ENCODE measurements around the gene TUFT1. TPM values are rescaled to one million over a fixed set of nuclear protein-coding genes. Genes with fewer than 3 reads are reported as not detected.

TUFT1 gene
- total RNA-seq, 1 experiment from 2014 or later = 12.3 TPM

GRCh38 chr1:151510020-151510405 is 30.1 kb upstream of the TUFT1 start:
- ATAC-seq = no peak
- Histone ChIP-seq H2AFZ (ENCODE audit: low read depth, low read length, poor library complexity, severe bottlenecking) (no peak overlapping the region), H3K27me3 (ENCODE audit: insufficient read depth, low read length) (no peaks in the 10 kb centered on the region), H4K20me1 (ENCODE audit: insufficient read depth) (no peaks in the 10 kb centered on the region), H3K4me3 (replicated peaks in 1 of 2; ENCODE audit: low read depth in 1 of 2, low read length in 2 of 2) (no peak overlapping the region), H3K9me3 (ENCODE audit: control insufficient read depth in 1 of 2, insufficient read depth in 1 of 2, low read depth in 1 of 2, low read length in 2 of 2) (no peaks in the 10 kb centered on the region), H3K36me3 (ENCODE audit: control insufficient read depth in 1 of 2, insufficient read depth in 2 of 2, low read length in 2 of 2) (no peaks in the 10 kb centered on the region), H3K4me1 (ENCODE audit: control insufficient read depth in 1 of 2, insufficient read depth in 2 of 2, low read length in 2 of 2) (peaks cover 49 to 65% of the 10 kb centered on the region in 2 experiments), H3K9me2 (ENCODE audit: insufficient read depth) (no peaks in the 10 kb centered on the region), H3K9ac (ENCODE audit: low read length) (no peak overlapping the region), H3K27ac (ENCODE audit: low read depth, low read length) (no peak overlapping the region), H3K79me2 (ENCODE audit: insufficient read depth, low read length) (peaks cover 28% of the 10 kb centered on the region), H3K4me2 (ENCODE audit: low read length) (peak overlapping the region; percentile 91; the same call in 1 of the 2 replicates)
- ChIA-PET RAD21 (ENCODE audit: low non-redundant PET in 1 of 2, low total read pairs in 2 of 2, uncharacterized antibody in 2 of 2, unreplicated experiment in 2 of 2) (no interaction called here), CTCF (interaction anchor here (1.0 kb wide), 1 partner anchor 23 kb away, joined by 3 read pairs; no protein-coding TSS in a partner anchor), POLR2A (interaction anchor here (2.2 kb wide), 1 partner anchor 30 kb away, joined by 10 read pairs; no protein-coding TSS in a partner anchor)
- intact Hi-C loops (cut with micrococcal nuclease) = loop anchor here (5.0 kb wide), 1 partner anchor 68 kb away; no protein-coding TSS in a partner anchor
- no TSS peak for BruUV-seq (replicated peaks)
- DNase-seq (ENCODE audit: low read depth, low spot score) = no peak
- TF ChIP-seq CTCF (IDR thresholded peaks at IDR 0.05 in 2 of 3, conservative IDR thresholded peaks at IDR 0.05 in 1 of 3; ENCODE audit: borderline replicate concordance in 1 of 3, insufficient read depth in 1 of 3, low read depth in 2 of 3, low read length in 2 of 3) (no peak), ZBTB33 (IDR thresholded peaks at IDR 0.05; ENCODE audit: extremely low read depth, insufficient replicate concordance, low read length) (no peak), EZH2phosphoT487 (IDR thresholded peaks at IDR 0.05; ENCODE audit: borderline replicate concordance) (no peak), CBX3 (IDR thresholded peaks at IDR 0.05; ENCODE audit: low read depth) (no peak), FOSL1 (IDR thresholded peaks at IDR 0.05; ENCODE audit: low read depth) (no peak), EZH2 (IDR thresholded peaks at IDR 0.05) (no peak), EGR1 (IDR thresholded peaks at IDR 0.05; ENCODE audit: low read depth) (no peak), SIN3A (IDR thresholded peaks at IDR 0.05; ENCODE audit: low read depth) (no peak), SP1 (IDR thresholded peaks at IDR 0.05; ENCODE audit: low read depth) (no peak), SRF (IDR thresholded peaks at IDR 0.05; ENCODE audit: low read depth) (no peak), MAX (IDR thresholded peaks at IDR 0.05) (no peak), CEBPB (IDR thresholded peaks at IDR 0.05; ENCODE audit: low read depth) (no peak)
